ENCODE results near the gene GAPDHS.

GRCh38 chr19:35539850-35540249 is 6.6 kb downstream of the GAPDHS start:
- TF ChIP-seq POLR2A (IDR thresholded peaks at IDR 0.05): no peak
- TF ChIP-seq, protein P1, sequence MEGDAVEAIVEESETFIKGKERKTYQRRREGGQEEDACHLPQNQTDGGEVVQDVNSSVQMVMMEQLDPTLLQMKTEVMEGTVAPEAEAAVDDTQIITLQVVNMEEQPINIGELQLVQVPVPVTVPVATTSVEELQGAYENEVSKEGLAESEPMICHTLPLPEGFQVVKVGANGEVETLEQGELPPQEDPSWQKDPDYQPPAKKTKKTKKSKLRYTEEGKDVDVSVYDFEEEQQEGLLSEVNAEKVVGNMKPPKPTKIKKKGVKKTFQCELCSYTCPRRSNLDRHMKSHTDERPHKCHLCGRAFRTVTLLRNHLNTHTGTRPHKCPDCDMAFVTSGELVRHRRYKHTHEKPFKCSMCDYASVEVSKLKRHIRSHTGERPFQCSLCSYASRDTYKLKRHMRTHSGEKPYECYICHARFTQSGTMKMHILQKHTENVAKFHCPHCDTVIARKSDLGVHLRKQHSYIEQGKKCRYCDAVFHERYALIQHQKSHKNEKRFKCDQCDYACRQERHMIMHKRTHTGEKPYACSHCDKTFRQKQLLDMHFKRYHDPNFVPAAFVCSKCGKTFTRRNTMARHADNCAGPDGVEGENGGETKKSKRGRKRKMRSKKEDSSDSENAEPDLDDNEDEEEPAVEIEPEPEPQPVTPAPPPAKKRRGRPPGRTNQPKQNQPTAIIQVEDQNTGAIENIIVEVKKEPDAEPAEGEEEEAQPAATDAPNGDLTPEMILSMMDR (IDR thresholded peaks at IDR 0.05): no peak
